Omental fat pad (tissue), 4 donors: Measurements from ENCODE around the gene RC3H2. TPM values are rescaled to one million over a fixed set of nuclear protein-coding genes. Genes with fewer than 3 reads are reported as not detected.

ENCODE experiments used
- ATAC-seq: fragments of 150-250 bp; one replicate; pipeline ENCODE4 v1.9.1; 2016; ENCODE audit warnings: mild to moderate bottlenecking, moderate library complexity; ENCODE audit not compliant: low FRiP score
- DNase-seq: peaks from one replicate; pipeline ENCODE4 v3.0.0-alpha.2; 2019; ENCODE audit warnings: low spot score
- CTCF ChIP-seq, 3 donors: fragments of 450-650 bp; IDR thresholded peaks; one replicate each; pipeline ENCODE4 v1.5.1; 2016 to 2017; ENCODE audit warnings: antibody characterized with exemption in 3 of 3, mild to moderate bottlenecking in 3 of 3, moderate library complexity in 2 of 3
- small RNA-seq: library from RNA; depleted of rRNA; stranded (forward); fragments of <200 nt; gene quantifications from one replicate; pipeline ENCODE3, GENCODE V24; 2016
- total RNA-seq, 4 donors: library from RNA; depleted of rRNA; stranded (reverse); fragments of >200 nt; gene quantifications; one replicate each; pipeline ENCODE4 v1.1.0, GENCODE V29; 2016

Gene RC3H2
- total RNA-seq, 4 donors from 2014 or later, result 30.5 to 63.5 (median 41.3) TPM

- TF ChIP-seq CTCF (IDR thresholded peaks at IDR 0.05), result no peak
- no peak for DNase-seq
- no peak for ATAC-seq
Observed at GRCh38 chr9:122807271-122807900, 97.8 kb downstream of the RC3H2 start.

- no peak for TF ChIP-seq CTCF (IDR thresholded peaks at IDR 0.05)
- ATAC-seq (no peak), DNase-seq (no peak)
Observed at GRCh38 chr9:122806661-122807060, 98.5 kb downstream of the RC3H2 start.

GRCh38 chr9:122800066-122801060, 104.8 kb downstream of the RC3H2 start, which contains the start of gene OR1K1:
Gene OR1K1, plus strand, starts transcription at chr9:122800123. Its CDS starts 0 bp downstream, at chr9:122800123.
- DNase-seq, result no peak
- no peak for ATAC-seq

GRCh38 chr9:122797316-122798063, 107.7 kb downstream of the RC3H2 start:
- TF ChIP-seq CTCF (IDR thresholded peaks at IDR 0.05), result no peak
- DNase-seq, result no peak
- ATAC-seq, result no peak

More at GRCh38 chr9:122800066-122801060, 104.8 kb downstream of the RC3H2 start, which contains the start of gene OR1K1:
- TF ChIP-seq CTCF (IDR thresholded peaks at IDR 0.05), result no peak

Small RNAs within 50 kb of the gene (small RNA-seq; reads per million reads assigned to genes)
- gene RNY1P15, result not detected
- 2,977 reads per million, percentile 99 among the genes with 10 or more reads in this experiment for gene SNORD90

Other genes with a start within 250 kb of the RC3H2 start
- gene OR1B1, start 247.7 kb downstream of the RC3H2 start, total RNA-seq, result not detected
- gene OR1L1, start 243.6 kb downstream of the RC3H2 start, total RNA-seq, result not detected
- gene OR1L3, start 230.2 kb downstream of the RC3H2 start, total RNA-seq, result not detected
- gene OR1L4, start 181.4 kb downstream of the RC3H2 start, total RNA-seq, result not detected
- not detected for gene OR1L6, start 163.1 kb downstream of the RC3H2 start, total RNA-seq
- gene OR5C1, start 116.4 kb downstream of the RC3H2 start, total RNA-seq, result not detected
- not detected for gene OR1K1, start 105.2 kb downstream of the RC3H2 start, total RNA-seq
- 10 to 100 TPM; 10.8 to 23.5 (median 13.7) TPM for gene PDCL, start 76.8 kb downstream of the RC3H2 start, total RNA-seq
- gene ZBTB6, start 8.0 kb upstream of the RC3H2 start, total RNA-seq, result 10 to 100 TPM in 1 of 4 donors, 1 to 10 TPM in 3; 4.7 to 11.5 (median 7.2) TPM
- 1 to 10 TPM; 3.1 to 7.3 (median 3.6) TPM for gene ZBTB26, start 26.2 kb upstream of the RC3H2 start, total RNA-seq
- gene RABGAP1, start 35.7 kb upstream of the RC3H2 start, total RNA-seq, result 10 to 100 TPM; 38.3 to 78.3 (median 48.5) TPM
- gene GPR21, start 128.3 kb upstream of the RC3H2 start, total RNA-seq, result 1 to 10 TPM in 2 of 4 donors, not detected in 2; 1.7 to 2.3 TPM